Natural killer cell (primary cell): Measurements from ENCODE around the gene AGPAT3. TPM values are rescaled to one million over a fixed set of nuclear protein-coding genes. Genes with fewer than 3 reads are reported as not detected.

Source experiments
- ATAC-seq, 3 donors: fragments of 150-1000 bp in 2 of 3; fragments of 200-7000 bp in 1 of 3; cut with Tn5 transposase; 1 replicate in 1 of 3; 2 replicates in 2 of 3; pipeline ENCODE4 v1.10.0; 2021; ENCODE audit warnings: mild to moderate bottlenecking in 2 of 3, moderate library complexity in 2 of 3
- DNase-seq, 2 donors: peaks; one replicate each; pipeline versions ENCODE4 v3.0.0 to v3.0.0-alpha.2; 2013 to 2021; ENCODE audit warnings: mixed read lengths in 1 of 2
- H3K27ac ChIP-seq: one replicate; pipeline ENCODE4 v1.5.1; 2013; ENCODE audit warnings: mild to moderate bottlenecking, low read length
- H3K27me3 ChIP-seq: one replicate; pipeline ENCODE4 v1.6.1; 2013; ENCODE audit warnings: low read length; ENCODE audit not compliant: control insufficient read depth, insufficient read depth
- H3K36me3 ChIP-seq: one replicate; pipeline ENCODE4 v1.6.1; 2013; ENCODE audit warnings: low read length; ENCODE audit not compliant: control insufficient read depth, insufficient read depth
- H3K4me1 ChIP-seq: one replicate; pipeline ENCODE4 v1.6.1; 2013; ENCODE audit warnings: low read length; ENCODE audit not compliant: control insufficient read depth, insufficient read depth
- H3K4me3 ChIP-seq: one replicate; pipeline ENCODE4 v1.5.1; 2013; ENCODE audit warnings: low read length
- H3K9me3 ChIP-seq: one replicate; pipeline ENCODE4 v1.6.1; 2013; ENCODE audit warnings: low read length; ENCODE audit not compliant: control insufficient read depth, insufficient read depth
- H3K27ac Mint-ChIP-seq, 2 donors: one replicate each; pipeline ENCODE4 v1.8.0; 2022; ENCODE audit warnings: mild to moderate bottlenecking in 2 of 2, mixed read lengths in 2 of 2, moderate library complexity in 1 of 2
- H3K27me3 Mint-ChIP-seq, 2 donors: one replicate each; pipeline ENCODE4 v1.8.0; 2022; ENCODE audit warnings: low read depth in 2 of 2, mixed read lengths in 2 of 2
- H3K36me3 Mint-ChIP-seq: one replicate; pipeline ENCODE4 v1.8.0; 2022; ENCODE audit warnings: mixed read lengths
- H3K4me1 Mint-ChIP-seq, 2 donors: one replicate each; pipeline ENCODE4 v1.8.0; 2022; ENCODE audit warnings: mixed read lengths in 2 of 2
- H3K4me3 Mint-ChIP-seq: one replicate; pipeline ENCODE4 v1.8.0; 2022; ENCODE audit warnings: mild to moderate bottlenecking, moderate library complexity, mixed read lengths
- H3K9me3 Mint-ChIP-seq, 2 donors: one replicate each; pipeline ENCODE4 v1.8.0; 2022; ENCODE audit warnings: mixed read lengths in 2 of 2
- CTCF ChIP-seq: fragments of 200-600 bp; IDR thresholded peaks from one replicate; pipeline ENCODE4 v1.8.0; 2022; ENCODE audit warnings: antibody characterized with exemption
- WGBS: methylation state at CpG from one replicate; pipeline ENCODE4 v1.1.7; 2013; ENCODE audit warnings: missing lambda C conversion rate; ENCODE audit not compliant: insufficient coverage; 5-methylcytosine and 5-hydroxymethylcytosine counted together
- intact Hi-C: fragments of 100-400 bp; cut with micrococcal nuclease; formaldehyde crosslinking; loops from one replicate; pipeline ENCODE4 v1.14.2; 2022
- total RNA-seq, 4 donors: library from RNA; stranded (reverse); fragments of 120-200 nt in 1 of 4; gene quantifications; one replicate each; pipeline versions ENCODE4 v1.2.3 to v1.2.4, GENCODE V29; 2013 to 2022

Gene AGPAT3
- total RNA-seq, 3 donors from 2014 or later (not counting 1 experiment from before 2014, with no cell fraction given) = 39.5 to 45.7 (median 42.3) TPM

- H3K9me3 Mint-ChIP-seq = no peaks in the 10 kb centered on the region
- no peak for TF ChIP-seq CTCF
- H3K4me1 Mint-ChIP-seq = peaks cover 15 to 19% of the 10 kb centered on the region in 2 donors
- ATAC-seq = peak in 1 of 3 donors; percentile 1
- Histone ChIP-seq H3K27me3 (no peaks in the 10 kb centered on the region), H3K27ac (no peak overlapping the region), H3K36me3 (no peaks in the 10 kb centered on the region), H3K4me1 (peaks cover 12% of the 10 kb centered on the region), H3K4me3 (no peak overlapping the region), H3K9me3 (no peaks in the 10 kb centered on the region)
- H3K36me3 Mint-ChIP-seq = no peaks in the 10 kb centered on the region
- peak overlapping the region in 1 of 2 donors; percentile 81 for H3K27ac Mint-ChIP-seq
- intact Hi-C loops = loop anchor here (2.0 kb wide), 2 partner anchors 23 to 127 kb away; no protein-coding TSS in a partner anchor
- H3K27me3 Mint-ChIP-seq = no peaks in the 10 kb centered on the region
- no peak for DNase-seq
- WGBS = 92% methylated on average over 30 of the region's 30 CpGs
- peak overlapping the region; percentile 31 for H3K4me3 Mint-ChIP-seq
Observed at GRCh38 chr21:43939443-43940328, 74.7 kb downstream of the AGPAT3 start.

GRCh38 chr21:43940329-43941050 is 75.5 kb downstream of the AGPAT3 start:
- no peak overlapping the region for H3K27ac Mint-ChIP-seq
- peaks cover 15 to 19% of the 10 kb centered on the region in 2 donors for H3K4me1 Mint-ChIP-seq
- 91% methylated on average over 21 of the region's 21 CpGs for WGBS
- Histone ChIP-seq H3K36me3 (no peaks in the 10 kb centered on the region), H3K27ac (no peak overlapping the region), H3K4me1 (peaks cover 12% of the 10 kb centered on the region), H3K27me3 (no peaks in the 10 kb centered on the region), H3K9me3 (no peaks in the 10 kb centered on the region), H3K4me3 (no peak overlapping the region)
- ATAC-seq (no peak), DNase-seq (no peak)
- H3K9me3 Mint-ChIP-seq = no peaks in the 10 kb centered on the region
- no peaks in the 10 kb centered on the region for H3K36me3 Mint-ChIP-seq
- H3K27me3 Mint-ChIP-seq = no peaks in the 10 kb centered on the region
- intact Hi-C loops = no loop called here
- no peak overlapping the region for H3K4me3 Mint-ChIP-seq
- no peak for TF ChIP-seq CTCF

- no peaks in the 10 kb centered on the region for H3K27me3 ChIP-seq
- H3K36me3 Mint-ChIP-seq = no peaks in the 10 kb centered on the region
- 97% methylated on average over 20 of the region's 20 CpGs for WGBS
- H3K4me1 Mint-ChIP-seq = peaks cover 15 to 19% of the 10 kb centered on the region in 2 donors
- DNase-seq (no peak), ATAC-seq (no peak)
- no peaks in the 10 kb centered on the region for H3K9me3 ChIP-seq
- no peak overlapping the region for H3K27ac Mint-ChIP-seq
- H3K36me3 ChIP-seq = no peaks in the 10 kb centered on the region
- H3K4me3 Mint-ChIP-seq = no peak overlapping the region
- no peaks in the 10 kb centered on the region for H3K27me3 Mint-ChIP-seq
- H3K9me3 Mint-ChIP-seq = no peaks in the 10 kb centered on the region
- peaks cover 12% of the 10 kb centered on the region for H3K4me1 ChIP-seq
- no peak overlapping the region for H3K4me3 ChIP-seq
- TF ChIP-seq CTCF = no peak
- H3K27ac ChIP-seq = no peak overlapping the region
- intact Hi-C loops = no loop called here
Observed at GRCh38 chr21:43942201-43942600, 77.2 kb downstream of the AGPAT3 start.
